DND-41 (cell line): ENCODE data around the gene RABEP1.

Experiments
- CTCF ChIP-seq: IDR thresholded peaks from 2 replicates; pipeline ENCODE4 v1.5.1; 2012; ENCODE audit warnings: borderline replicate concordance, low read length, moderate library complexity, mild to moderate bottlenecking; ENCODE audit not compliant: poor library complexity, severe bottlenecking; ENCODE audit errors: extremely low read depth
- EZH2 ChIP-seq: IDR thresholded peaks from 3 replicates; pipeline ENCODE4 v1.6.1; 2012; ENCODE audit warnings: borderline replicate concordance, low read depth, mild to moderate bottlenecking, moderate library complexity, low read length, inconsistent platforms; ENCODE audit not compliant: severe bottlenecking

- TF ChIP-seq EZH2: no peak
- TF ChIP-seq CTCF: no peak
Measured at GRCh38 chr17:5272322-5272721, 9.8 kb upstream of the RABEP1 start.
